ENCODE measurements around the gene GOSR2. TPM values are rescaled to one million over a fixed set of nuclear protein-coding genes. Genes with fewer than 3 reads are reported as not detected.

Gene GOSR2
- total RNA-seq, 1 experiment from 2014 or later, result 71.9 TPM

DNA sequence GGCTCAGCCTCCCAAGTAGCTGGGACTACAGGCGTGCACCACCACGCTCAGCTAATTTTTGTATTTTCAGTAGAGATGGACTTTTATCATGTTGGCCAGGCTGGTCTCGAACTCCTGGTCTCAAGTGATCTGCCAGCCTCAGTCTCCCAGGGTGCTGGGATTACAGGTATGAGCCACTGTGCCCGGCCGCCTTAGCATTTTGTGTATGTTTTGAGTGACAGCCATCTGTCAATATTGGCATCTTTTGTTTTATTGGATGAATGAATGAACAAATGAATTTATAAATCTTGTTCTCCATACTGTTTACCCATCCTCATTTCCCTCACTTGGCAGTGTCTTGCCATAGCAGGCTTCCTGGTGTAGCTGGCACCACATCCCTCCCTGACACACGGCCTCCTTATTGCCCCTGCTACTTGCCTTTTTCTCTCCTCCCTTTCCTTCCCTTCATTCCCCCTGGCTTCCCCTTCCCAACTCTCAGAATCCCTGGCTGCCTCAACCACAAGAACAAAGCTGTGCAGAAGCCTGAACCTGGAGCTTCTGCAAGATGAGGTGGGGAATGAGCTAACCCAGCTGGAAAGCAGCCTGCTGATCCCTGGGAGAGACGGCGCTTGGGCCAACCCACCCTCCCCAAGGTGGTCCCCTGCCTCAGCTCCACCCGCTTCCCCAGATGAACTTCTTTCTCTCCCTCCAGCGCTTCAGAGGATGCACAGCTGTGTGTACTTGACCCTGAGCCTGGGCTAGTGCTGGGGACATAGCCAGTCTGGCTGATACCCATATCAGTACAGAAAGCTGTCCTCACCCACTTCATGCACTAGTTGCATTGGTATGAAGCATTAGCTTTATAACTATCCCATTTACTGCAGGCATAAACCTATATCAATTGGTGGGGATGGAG, 37.3 kb upstream of the GOSR2 start:
- Histone ChIP-seq H3K9me3 (replicated peaks) (peaks cover 2% of the 10 kb centered on the region; the same call in 1 of the 2 replicates), H3K36me3 (no peaks in the 10 kb centered on the region), H3K4me1 (replicated peaks) (no peaks in the 10 kb centered on the region), H3K4me3 (no peak overlapping the region), H3K27ac (no peak overlapping the region), H3K27me3 (replicated peaks) (peaks cover 42% of the 10 kb centered on the region)
- no peak for DNase-seq (ENCODE audit: low read depth in 1 of 2, low spot score in 2 of 2)

DNA sequence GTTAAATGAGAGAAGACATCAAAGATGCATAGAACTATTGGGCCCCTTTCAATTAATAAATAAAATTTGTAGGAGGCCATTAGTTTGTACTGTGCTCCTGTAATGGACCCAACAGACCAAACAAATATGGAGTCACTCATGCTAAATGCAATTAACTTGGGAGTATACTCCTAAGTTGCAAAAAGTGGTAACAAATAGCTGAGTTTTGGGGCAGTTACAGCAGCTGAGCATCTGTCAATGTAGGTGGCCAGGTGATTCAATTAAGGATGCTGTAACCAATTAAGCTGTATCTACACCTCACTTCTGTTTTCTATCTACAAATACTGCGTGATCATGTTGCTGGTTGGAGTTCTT, 36.7 kb upstream of the GOSR2 start:
- H3K4me3 ChIP-seq, result no peak overlapping the region
- DNase-seq (ENCODE audit: low read depth in 1 of 2, low spot score in 2 of 2), result no peak
- H3K4me1 ChIP-seq (replicated peaks), result no peaks in the 10 kb centered on the region
- H3K9me3 ChIP-seq (replicated peaks), result peaks cover 3% of the 10 kb centered on the region; the same call in 1 of the 2 replicates
- no peaks in the 10 kb centered on the region for H3K36me3 ChIP-seq
- H3K27ac ChIP-seq, result no peak overlapping the region
- peaks cover 47% of the 10 kb centered on the region for H3K27me3 ChIP-seq (replicated peaks)

DNA sequence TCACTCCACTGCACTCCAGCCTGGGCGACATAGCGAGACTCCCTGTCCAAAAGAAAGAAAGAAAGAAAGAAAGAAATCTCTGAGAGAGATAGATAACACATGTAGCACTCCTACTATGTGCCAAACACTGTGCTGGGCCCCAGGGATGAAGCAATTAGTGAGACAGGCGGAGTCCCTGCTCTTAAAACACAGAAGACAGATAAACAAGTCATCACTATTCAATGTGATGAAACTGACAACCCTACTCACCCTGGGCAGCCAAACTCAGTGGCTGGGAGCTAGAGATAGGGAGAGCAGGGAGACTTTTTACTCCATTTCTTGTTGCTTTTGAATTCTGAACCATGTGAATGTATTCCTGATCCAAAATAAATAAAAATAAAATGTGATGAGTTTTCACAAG, 35.2 kb upstream of the GOSR2 start:
- H3K9me3 ChIP-seq (replicated peaks), result peaks cover 3% of the 10 kb centered on the region; the same call in 1 of the 2 replicates
- no peaks in the 10 kb centered on the region for H3K36me3 ChIP-seq
- no peak for DNase-seq (ENCODE audit: low read depth in 1 of 2, low spot score in 2 of 2)
- H3K27me3 ChIP-seq (replicated peaks), result peaks cover 56% of the 10 kb centered on the region
- H3K27ac ChIP-seq, result no peak overlapping the region
- H3K4me3 ChIP-seq, result no peak overlapping the region
- H3K4me1 ChIP-seq (replicated peaks), result no peaks in the 10 kb centered on the region

DNA sequence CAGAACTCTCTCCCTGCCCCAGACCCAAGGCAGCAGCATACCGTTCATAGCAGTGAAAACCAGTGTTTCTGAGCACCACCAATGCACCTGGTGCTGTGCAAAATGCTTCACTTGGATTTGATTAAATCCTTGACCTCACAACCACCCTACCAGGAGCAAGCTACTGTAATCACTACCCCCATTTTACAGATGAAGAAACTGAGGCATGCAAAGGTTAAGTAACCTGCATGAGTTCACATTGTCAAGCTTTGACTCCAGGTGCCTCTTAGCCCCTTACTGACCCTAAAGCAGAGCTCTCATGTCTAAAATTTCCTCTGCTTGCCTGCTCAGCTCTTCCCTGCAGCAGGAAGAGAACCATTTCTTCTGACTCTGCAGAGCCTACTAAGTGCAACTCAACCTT, 34.2 kb upstream of the GOSR2 start:
- Histone ChIP-seq H3K27ac (no peak overlapping the region), H3K27me3 (replicated peaks) (peaks cover 65% of the 10 kb centered on the region), H3K4me1 (replicated peaks) (no peaks in the 10 kb centered on the region), H3K9me3 (replicated peaks) (peaks cover 3% of the 10 kb centered on the region; the same call in 1 of the 2 replicates), H3K36me3 (no peaks in the 10 kb centered on the region), H3K4me3 (no peak overlapping the region)
- no peak for DNase-seq (ENCODE audit: low read depth in 1 of 2, low spot score in 2 of 2)

DNA sequence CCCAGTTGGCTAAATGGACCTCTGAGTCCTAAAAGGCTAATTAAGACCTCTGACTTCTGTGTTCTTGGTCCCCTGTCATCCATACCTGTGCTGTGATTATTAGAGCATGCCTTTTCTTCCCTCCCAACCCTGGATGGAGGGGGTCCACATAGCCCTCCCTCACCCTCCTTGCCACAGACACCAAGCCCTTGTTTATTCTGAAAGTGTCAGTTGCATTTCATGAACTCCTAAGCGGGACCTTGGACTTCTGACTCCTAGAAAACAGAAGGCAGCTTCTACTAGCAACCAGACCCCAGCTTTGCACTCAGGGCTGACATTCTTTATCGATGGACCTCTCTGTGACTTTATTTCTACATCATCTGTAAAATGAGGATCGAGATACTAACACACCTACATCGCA, 33.4 kb upstream of the GOSR2 start:
- Histone ChIP-seq H3K27ac (no peak overlapping the region), H3K27me3 (replicated peaks) (peaks cover 73% of the 10 kb centered on the region), H3K36me3 (no peaks in the 10 kb centered on the region), H3K4me1 (replicated peaks) (no peaks in the 10 kb centered on the region), H3K4me3 (no peak overlapping the region), H3K9me3 (replicated peaks) (peaks cover 3% of the 10 kb centered on the region; the same call in 1 of the 2 replicates)
- no peak for DNase-seq (ENCODE audit: low read depth in 1 of 2, low spot score in 2 of 2)

DNA sequence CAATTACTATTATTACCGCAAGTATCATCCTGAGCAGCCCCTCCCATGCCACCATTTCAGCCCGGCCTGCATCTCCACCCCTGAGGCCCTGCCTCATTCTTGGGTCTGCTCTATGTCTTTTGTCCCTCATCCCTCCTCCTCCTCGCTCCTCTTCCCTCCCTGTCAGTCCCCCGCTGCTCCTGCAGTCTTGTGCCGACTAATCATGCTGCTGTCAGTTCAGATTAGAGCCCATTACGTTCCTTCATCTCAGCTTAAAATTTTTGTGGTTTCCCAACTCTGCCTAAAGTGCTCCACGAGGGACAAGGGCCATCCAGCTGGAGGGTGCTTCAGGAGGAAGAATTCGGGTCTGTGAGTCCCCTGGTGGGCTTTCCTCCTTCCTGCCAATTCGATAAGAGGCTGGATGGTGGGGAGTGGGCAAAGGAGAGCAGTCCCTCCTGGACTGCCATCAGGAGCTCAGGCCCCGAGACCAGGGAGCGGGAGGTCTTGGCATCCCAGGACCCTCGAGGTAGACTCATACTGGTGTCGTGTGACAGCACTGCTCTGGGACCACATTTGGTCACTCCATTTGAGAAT, 32.9 kb upstream of the GOSR2 start:
- peaks cover 3% of the 10 kb centered on the region; the same call in 1 of the 2 replicates for H3K9me3 ChIP-seq (replicated peaks)
- H3K36me3 ChIP-seq, result no peaks in the 10 kb centered on the region
- H3K27ac ChIP-seq, result no peak overlapping the region
- peaks cover 77% of the 10 kb centered on the region for H3K27me3 ChIP-seq (replicated peaks)
- H3K4me3 ChIP-seq, result no peak overlapping the region
- H3K4me1 ChIP-seq (replicated peaks), result no peaks in the 10 kb centered on the region
- DNase-seq (ENCODE audit: low read depth in 1 of 2, low spot score in 2 of 2), result no peak

DNA sequence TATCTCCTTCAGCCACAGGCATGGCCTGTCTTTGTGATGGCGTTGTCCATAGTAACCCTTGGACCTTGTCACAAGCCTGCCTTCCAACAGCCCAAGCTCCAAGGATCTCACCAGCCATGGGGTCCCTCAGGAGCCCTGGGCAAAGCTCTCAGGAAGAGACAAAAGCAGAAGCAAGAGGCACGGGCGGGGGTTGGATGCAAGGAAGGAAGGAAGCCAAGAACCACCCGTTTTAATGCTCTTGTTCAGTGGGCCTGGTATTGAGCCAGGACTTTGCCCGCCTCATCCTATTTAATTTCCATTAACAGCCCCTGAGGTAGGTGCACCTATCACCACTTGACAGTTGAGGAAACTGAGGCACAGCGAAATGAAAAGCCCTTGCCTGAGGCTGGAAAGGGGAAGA, 32.3 kb upstream of the GOSR2 start:
- no peaks in the 10 kb centered on the region for H3K36me3 ChIP-seq
- H3K27ac ChIP-seq, result no peak overlapping the region
- H3K27me3 ChIP-seq (replicated peaks), result peaks cover 83% of the 10 kb centered on the region
- DNase-seq (ENCODE audit: low read depth in 1 of 2, low spot score in 2 of 2), result no peak
- H3K9me3 ChIP-seq (replicated peaks), result peaks cover 3% of the 10 kb centered on the region; the same call in 1 of the 2 replicates
- no peaks in the 10 kb centered on the region for H3K4me1 ChIP-seq (replicated peaks)
- H3K4me3 ChIP-seq, result no peak overlapping the region

DNA sequence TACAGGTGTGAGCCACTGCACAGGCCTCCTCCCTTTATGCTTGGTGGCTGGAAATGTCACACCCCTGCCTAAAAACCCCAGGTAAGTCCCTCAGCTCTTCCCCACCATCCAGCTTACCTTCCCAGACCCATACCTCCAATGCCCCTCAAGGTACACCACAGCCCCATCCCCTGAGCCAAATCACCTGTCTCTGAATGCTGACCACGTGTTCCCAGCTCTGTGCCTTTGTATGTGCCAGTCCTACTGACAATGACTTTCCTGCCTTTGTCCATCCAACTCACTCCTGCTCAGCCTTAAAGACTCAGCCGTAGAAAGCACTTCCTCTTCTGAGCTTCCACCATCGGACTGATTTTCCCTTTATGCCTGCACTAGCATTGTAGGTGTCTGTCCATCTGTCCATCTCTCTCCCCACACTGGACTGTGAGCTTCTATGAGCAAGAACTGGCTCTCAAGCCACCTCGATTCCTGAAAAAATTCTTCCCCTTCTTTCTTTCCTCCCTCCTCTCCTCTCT, 30.7 kb upstream of the GOSR2 start:
- Histone ChIP-seq H3K4me1 (replicated peaks) (no peaks in the 10 kb centered on the region), H3K36me3 (no peaks in the 10 kb centered on the region), H3K9me3 (replicated peaks) (peaks cover 3% of the 10 kb centered on the region; the same call in 1 of the 2 replicates), H3K4me3 (no peak overlapping the region), H3K27ac (no peak overlapping the region), H3K27me3 (replicated peaks) (peaks cover 84% of the 10 kb centered on the region)
- no peak for DNase-seq (ENCODE audit: low read depth in 1 of 2, low spot score in 2 of 2)

DNA sequence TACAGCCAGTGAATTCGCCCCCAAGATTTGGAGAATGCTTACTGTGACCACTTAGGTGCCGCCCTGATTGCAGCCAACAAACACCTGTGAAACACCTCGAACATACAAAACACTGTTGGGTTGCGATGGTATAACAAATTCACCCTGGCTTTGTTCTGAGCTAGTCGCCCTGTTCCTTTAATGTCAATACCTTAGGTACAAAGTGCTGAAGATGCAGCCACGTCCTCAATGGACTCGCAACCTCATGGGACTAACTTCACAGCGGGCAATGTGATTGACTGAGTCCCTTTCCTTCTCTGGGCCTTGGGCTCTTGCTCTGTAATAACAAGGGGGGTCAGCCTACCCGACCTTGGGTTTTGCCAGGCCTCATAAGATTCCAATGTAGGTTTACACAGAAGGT, 28.9 kb upstream of the GOSR2 start:
- H3K27me3 ChIP-seq (replicated peaks), result peaks cover 70% of the 10 kb centered on the region

DNA sequence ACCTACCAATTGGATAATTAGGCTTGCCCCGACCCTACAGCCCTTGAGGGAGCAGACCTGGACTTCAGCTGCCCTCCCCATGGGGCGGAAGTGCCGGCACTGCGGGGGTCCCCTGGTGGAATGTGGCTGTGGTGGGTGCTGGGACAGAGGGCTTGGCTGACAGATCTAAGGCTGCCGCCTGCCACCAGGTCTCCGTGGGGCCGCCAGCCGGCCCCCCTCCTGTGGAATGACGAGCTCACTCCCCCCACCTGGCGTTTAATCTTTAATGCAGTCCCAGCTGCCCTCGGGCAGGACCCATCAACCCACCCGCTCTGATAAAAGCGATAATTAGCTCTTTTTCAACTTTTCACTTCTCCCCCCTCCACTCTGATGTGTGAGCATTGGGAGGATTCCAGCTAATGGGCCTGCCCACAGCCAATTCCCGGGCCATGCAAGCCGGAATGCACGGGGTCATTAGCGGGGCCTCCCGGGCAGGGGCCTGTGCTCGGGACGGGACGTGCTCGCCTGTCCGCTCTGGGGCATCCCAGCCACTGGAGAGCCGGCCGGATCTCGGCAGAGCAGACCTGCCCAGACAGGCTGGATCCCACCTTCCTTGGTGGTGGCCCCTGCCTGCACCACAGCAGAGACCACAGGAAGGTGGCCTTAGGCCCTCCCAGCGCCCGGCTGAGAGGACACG, 28.3 kb upstream of the GOSR2 start:
- no peak overlapping the region for H3K4me3 ChIP-seq
- H3K27me3 ChIP-seq (replicated peaks), result peaks cover 64% of the 10 kb centered on the region
- no peaks in the 10 kb centered on the region for H3K36me3 ChIP-seq
- no peak for DNase-seq (ENCODE audit: low read depth in 1 of 2, low spot score in 2 of 2)
- no peaks in the 10 kb centered on the region for H3K4me1 ChIP-seq (replicated peaks)
- H3K9me3 ChIP-seq (replicated peaks), result peaks cover 3% of the 10 kb centered on the region; the same call in 1 of the 2 replicates
- no peak overlapping the region for H3K27ac ChIP-seq

More for the DNA sequence above, 28.9 kb upstream of the GOSR2 start:
- peaks cover 3% of the 10 kb centered on the region; the same call in 1 of the 2 replicates for H3K9me3 ChIP-seq (replicated peaks)
- DNase-seq (ENCODE audit: low read depth in 1 of 2, low spot score in 2 of 2), result no peak
- no peak overlapping the region for H3K4me3 ChIP-seq
- no peaks in the 10 kb centered on the region for H3K36me3 ChIP-seq
- H3K27ac ChIP-seq, result no peak overlapping the region
- H3K4me1 ChIP-seq (replicated peaks), result no peaks in the 10 kb centered on the region

DNA sequence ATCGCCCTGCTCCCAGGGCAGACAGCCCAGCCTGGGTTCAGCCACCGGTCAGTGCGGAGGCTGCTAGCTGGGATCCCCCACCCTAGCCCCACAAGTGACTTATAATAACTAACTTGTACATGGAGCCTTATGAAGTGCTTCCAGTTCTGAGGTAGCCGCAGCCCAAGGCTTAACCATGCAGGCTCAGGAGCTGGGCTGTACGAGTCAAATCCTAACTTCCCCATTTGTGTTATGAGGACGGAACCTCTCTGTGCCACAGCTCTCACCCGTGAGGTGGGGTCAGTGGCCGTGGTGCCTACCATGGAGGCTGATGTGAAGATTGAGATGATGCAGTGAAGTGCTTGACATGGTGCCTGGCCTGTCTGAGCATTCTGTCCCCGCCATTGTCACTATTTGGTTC, 27.8 kb upstream of the GOSR2 start:
- no peak for DNase-seq (ENCODE audit: low read depth in 1 of 2, low spot score in 2 of 2)
- peaks cover 59% of the 10 kb centered on the region for H3K27me3 ChIP-seq (replicated peaks)

DNA sequence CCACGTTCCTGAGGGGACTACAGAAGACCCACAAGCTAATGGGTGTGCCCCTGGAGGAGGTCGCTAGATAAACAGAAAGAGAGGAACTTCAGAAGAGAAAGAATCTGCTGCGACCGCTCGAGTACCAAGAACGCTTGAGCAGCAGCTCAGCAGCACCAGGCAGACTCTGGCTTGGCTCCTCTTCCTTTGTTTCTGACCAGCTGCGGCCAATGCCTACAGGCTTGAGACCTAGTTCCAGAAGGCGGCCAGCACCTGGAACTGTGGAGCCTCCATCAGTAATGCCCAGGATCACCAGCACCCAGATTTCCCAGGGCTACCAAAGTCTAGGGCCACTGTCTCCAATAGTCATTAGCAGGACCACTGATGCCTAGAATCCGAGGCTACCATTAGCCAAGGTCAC, 26.0 kb upstream of the GOSR2 start:
- Histone ChIP-seq H3K36me3 (no peaks in the 10 kb centered on the region), H3K27ac (no peak overlapping the region), H3K4me3 (no peak overlapping the region), H3K9me3 (replicated peaks) (no peaks in the 10 kb centered on the region), H3K4me1 (replicated peaks) (no peaks in the 10 kb centered on the region), H3K27me3 (replicated peaks) (peaks cover 57% of the 10 kb centered on the region)
- no peak for DNase-seq (ENCODE audit: low read depth in 1 of 2, low spot score in 2 of 2)

More for the DNA sequence above, 27.8 kb upstream of the GOSR2 start:
- Histone ChIP-seq H3K4me1 (replicated peaks) (no peaks in the 10 kb centered on the region), H3K4me3 (no peak overlapping the region), H3K27ac (no peak overlapping the region), H3K36me3 (no peaks in the 10 kb centered on the region), H3K9me3 (replicated peaks) (peaks cover 3% of the 10 kb centered on the region; the same call in 1 of the 2 replicates)

DNA sequence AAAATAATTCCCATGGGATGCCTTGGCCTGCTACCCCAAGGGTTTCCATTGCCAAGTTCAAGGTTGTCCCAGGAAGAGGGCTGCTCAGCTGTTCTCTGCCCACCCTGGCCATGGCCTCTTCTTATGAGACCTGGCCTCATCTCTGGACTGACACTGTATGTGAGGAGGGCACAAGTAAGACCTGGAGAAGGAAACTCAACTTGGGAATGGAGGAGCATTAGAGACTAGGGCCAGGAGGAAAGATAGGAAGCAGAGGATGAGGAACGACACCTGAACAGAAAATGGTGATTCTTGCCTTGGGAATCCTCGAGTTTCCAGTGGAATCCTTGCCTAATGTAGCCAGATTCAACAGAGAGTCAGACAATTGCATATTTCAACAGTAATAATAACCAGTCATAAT, 24.6 kb upstream of the GOSR2 start:
- Histone ChIP-seq H3K4me1 (replicated peaks) (no peaks in the 10 kb centered on the region), H3K36me3 (no peaks in the 10 kb centered on the region), H3K27ac (no peak overlapping the region), H3K27me3 (replicated peaks) (peaks cover 55% of the 10 kb centered on the region), H3K4me3 (no peak overlapping the region), H3K9me3 (replicated peaks) (no peaks in the 10 kb centered on the region)
- DNase-seq (ENCODE audit: low read depth in 1 of 2, low spot score in 2 of 2), result no peak

DNA sequence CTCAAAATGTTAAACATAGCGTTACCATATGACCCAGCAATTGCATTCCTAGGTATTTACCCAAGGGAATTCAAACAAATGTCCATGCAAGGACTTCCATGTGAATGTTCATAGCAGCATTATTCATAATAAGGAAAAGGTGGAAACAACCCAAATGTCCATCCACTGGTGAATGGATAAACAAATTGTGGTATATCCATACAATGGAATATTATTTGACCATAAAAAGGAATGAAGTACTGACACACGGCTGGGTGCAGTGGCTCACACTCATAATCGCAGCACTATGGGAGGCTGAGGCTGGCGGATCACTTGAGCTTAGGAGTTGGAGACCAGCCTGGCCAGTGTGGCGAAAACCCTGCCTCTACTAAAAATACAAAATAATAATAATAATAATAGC, 24.1 kb upstream of the GOSR2 start:
- no peak for DNase-seq (ENCODE audit: low read depth in 1 of 2, low spot score in 2 of 2)

More for the DNA sequence above, 24.1 kb upstream of the GOSR2 start:
- no peak overlapping the region for H3K27ac ChIP-seq
- H3K4me1 ChIP-seq (replicated peaks), result no peaks in the 10 kb centered on the region
- H3K9me3 ChIP-seq (replicated peaks), result no peaks in the 10 kb centered on the region
- H3K4me3 ChIP-seq, result no peak overlapping the region
- no peaks in the 10 kb centered on the region for H3K36me3 ChIP-seq
- peaks cover 50% of the 10 kb centered on the region for H3K27me3 ChIP-seq (replicated peaks)
